ENCODE measurements around the gene DUS3L.
"Not testable (repeated sequence)": the region's sequence is repeated elsewhere in the genome, so short reads cannot be mapped to it uniquely, and the experiment has no call there.

Gene DUS3L

DNA sequence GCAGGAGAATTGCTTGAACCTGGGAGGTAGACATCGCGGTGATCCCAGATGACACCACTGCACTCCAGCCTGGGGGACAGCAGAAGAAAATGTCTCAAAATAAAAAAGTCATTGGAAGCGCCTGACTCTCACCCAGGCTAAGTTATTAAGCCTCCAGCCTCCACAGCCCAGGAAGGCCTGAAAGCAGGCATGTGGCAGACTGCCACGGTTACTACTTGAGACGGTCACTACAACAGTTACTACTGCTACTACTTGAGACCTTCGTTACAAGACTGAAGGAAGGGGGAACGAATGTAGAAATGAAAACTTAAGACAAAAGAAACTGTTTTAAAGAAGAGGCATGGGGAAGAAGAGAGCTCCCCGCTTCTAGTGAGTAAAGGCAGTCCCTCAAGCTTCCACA is 16.0 kb downstream of the DUS3L start:
- DNase-seq (ENCODE audit: low spot score): no peak

GRCh38 chr19:5773276-5773675 is 17.7 kb downstream of the DUS3L start:
- DNase-seq (ENCODE audit: low spot score): no peak

DNA sequence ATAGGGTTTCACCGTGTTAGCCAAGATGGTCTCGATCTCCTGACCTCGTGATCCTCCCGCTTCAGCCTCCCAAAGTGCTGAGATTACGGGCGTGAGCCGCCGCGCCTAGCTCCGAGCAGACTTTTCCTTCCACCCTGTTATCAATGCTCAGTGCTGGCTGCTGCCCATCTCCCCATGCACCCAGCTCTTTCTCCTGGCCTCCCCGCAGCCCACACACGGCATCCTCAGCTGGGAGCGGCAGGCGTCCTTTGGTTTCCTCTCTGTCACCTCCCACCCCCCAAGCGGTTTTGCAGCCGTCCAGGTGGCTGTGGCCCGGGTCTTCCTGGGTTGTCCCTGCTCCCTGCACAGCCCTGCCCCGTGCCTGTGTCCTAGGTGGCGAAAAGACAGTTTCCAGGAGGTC is 18.5 kb downstream of the DUS3L start:
- no peak for DNase-seq (ENCODE audit: low spot score)

DNA sequence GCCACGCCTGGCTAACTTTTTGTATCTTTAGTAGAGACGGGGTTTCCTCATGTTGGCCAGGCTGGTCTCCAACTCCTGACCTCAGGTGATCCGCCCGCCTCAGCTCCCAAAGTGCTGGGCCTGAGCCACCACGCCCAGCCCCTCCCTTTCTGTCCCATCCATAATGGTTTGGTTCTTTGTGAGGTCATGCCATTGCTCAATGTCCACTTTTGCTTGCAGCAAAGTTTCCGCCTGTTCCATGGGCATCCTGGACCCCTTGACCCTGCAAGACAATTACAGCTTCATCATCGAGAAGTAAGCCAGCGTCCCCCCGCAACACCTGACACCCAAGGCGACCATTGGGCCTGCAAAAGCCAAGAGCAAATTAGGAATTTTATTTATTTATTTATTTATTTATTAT is 23.0 kb downstream of the DUS3L start:
- DNase-seq (ENCODE audit: low spot score): no peak

DNA sequence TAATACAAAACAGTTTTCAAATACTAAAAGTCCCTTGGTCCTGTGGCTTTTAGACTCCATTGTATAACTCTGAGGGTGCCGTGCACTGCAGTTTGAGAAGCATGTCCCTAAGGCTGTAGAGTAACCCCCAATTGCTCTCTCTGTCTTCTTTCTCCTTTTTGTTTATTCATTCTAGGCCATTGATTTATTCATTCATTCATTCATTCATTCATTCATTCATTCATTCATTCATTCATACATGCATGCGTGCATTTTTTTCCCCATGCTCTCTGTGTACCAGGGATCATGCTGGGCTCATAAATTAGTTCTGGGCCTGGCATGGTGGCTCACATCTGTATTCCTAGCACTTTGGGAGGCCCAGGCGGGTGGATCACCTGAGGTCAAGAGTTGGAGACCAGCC is 25.7 kb downstream of the DUS3L start:
- no peak for DNase-seq (ENCODE audit: low spot score)

DNA sequence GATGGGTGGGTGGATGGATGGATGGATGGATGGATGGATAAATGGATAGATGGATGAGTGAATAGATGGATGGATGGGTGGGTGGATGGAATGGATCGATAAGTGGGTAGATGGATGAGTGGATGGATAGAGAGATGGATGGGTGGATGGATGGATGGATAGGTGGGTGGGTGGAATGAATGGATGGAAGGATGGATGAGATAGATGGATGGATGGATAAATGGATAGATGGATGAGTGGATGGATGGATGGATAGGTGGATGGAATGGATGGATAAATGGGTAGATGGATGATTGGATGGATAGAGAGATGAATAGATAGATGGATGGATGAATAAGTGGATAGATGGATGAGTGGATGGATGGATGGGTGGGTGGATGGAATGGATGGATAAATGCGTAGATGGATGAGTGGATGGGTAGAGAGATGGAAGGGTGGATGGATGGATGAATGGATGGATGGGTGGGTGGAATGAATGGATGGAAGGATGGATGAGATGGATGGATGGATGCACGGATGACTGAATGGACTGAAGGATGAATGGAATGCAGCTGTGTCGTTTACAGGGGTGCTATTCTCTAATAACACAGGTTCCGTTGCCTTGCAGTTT is 28.2 kb downstream of the DUS3L start:
- no peak for DNase-seq (ENCODE audit: low spot score)

GRCh38 chr19:5753743-5754142 is 37.2 kb downstream of the DUS3L start:
- DNase-seq (ENCODE audit: low spot score): no peak

- DNase-seq (ENCODE audit: low spot score): no peak
Measured at GRCh38 chr19:5751709-5752108, 39.3 kb downstream of the DUS3L start.

- no peak for DNase-seq (ENCODE audit: low spot score)
Measured at GRCh38 chr19:5749505-5749904, 41.5 kb downstream of the DUS3L start.

GRCh38 chr19:5748920-5749319 is 42.0 kb downstream of the DUS3L start:
- not testable (repeated sequence) for DNase-seq (ENCODE audit: low spot score)

DNA sequence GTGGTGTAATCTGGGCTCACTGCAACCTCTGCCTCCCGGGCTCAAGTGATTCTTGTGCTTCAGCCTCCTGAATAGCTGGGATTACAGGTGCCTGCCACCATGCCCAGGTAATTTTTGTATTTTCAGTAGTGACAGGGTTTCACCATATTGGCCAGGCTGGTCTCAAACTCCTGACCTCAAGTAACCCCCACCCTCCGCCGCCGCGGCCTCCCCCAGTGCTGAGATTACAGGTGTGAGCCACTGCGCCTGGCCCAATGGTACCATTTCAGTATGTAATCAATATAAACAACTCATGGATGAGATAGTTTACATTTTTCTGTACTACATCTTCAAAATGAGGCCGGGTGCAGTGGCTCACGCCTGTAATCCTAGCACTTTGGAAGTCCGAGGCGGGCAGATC is 46.0 kb downstream of the DUS3L start:
- DNase-seq (ENCODE audit: low spot score): not testable (repeated sequence)

DNA sequence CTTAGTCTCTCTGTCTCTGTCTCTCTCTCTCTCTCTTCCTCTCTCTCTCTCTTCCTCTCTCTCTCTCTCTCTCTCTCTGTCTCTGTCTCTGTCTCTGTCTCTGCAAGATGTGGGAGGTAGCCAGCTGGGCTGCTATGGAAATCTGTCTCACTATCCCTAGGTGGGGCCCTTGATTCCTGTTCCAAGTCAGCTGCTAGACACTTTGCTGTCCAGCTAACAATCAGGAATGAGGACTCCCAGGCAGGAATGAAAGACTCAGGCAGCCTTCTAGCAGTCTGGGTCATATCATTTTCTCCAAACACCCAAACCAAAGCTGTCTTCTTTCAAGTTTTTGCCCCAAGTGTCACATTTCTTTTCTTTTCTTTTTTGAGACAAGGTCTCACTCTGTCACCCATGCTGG is 47.3 kb downstream of the DUS3L start:
- no peak for DNase-seq (ENCODE audit: low spot score)

GRCh38 chr19:5742051-5742450 is 48.9 kb downstream of the DUS3L start:
- no peak for DNase-seq (ENCODE audit: low spot score)

DNA sequence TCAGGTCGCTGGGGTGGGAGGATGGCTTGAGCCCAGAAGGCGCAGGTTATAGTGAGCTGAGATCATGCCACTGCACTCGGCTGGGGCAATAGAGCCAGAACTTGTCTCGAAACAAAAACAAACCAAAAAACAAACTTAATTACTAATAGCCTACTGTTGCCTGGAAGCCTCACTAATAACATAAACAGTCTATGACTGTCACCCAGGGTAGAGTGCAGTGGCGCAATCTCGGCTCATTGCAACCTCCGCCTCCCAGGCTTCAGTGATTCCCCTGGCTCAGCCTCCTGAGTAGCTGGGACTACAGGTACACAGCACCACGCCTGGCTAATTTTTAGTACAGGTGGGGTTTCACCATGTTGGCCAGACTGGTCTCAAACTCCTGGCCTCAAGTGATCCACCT is 52.5 kb downstream of the DUS3L start:
- no peak for DNase-seq (ENCODE audit: low spot score)
